ENCODE measurements around the gene TTLL11.

DNA sequence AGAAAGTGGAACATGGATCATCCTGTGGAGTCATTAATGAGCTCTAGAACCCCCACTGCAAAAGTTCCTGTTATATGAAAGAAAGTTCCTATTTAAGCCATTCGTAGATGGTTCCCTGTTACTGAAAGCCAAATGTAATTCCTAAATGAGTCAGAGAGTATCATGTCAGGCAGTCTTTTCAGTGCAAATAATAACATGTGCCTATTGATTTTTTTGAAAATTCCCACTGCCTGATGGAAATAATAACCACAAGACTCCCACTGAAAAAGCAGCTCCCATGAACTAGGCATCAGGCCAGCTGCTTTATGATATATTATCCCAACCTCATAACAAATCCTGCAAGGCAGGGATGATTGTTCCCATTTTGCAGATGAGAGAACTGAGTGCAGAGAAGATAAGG, 224.5 kb downstream of the TTLL11 start:
- no peak for TF ChIP-seq CREB1 (IDR thresholded peaks at IDR 0.05; ENCODE audit: low read depth)
- TF ChIP-seq CEBPB (IDR thresholded peaks at IDR 0.05) = no peak
- no peak for TF ChIP-seq RAD21 (IDR thresholded peaks at IDR 0.05; ENCODE audit: low read depth)

Data from Ishikawa (cell line).